Measurements from ENCODE around the gene USP49.

The USP49 gene

DNA sequence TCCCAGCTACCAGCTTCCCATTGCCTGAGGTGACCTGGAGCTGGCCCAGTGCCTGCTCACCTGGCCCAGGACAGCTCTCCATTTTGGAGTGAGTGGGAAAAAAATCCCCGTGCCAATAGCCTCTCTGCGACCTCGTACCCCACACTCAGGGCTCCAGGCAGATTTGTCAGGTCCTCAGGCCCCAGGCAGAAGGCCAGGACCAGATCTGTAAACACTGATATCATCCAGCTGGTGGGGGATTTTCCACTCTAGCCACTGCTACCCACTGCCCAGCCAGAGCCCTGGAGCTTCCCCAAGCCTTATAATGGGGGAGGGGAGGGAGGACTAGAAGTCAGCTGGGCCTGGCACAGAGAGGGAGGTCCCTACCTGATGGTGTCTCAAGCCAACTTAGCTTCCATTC is 146.6 kb downstream of the USP49 start:
- DNase-seq: no peak

DNA sequence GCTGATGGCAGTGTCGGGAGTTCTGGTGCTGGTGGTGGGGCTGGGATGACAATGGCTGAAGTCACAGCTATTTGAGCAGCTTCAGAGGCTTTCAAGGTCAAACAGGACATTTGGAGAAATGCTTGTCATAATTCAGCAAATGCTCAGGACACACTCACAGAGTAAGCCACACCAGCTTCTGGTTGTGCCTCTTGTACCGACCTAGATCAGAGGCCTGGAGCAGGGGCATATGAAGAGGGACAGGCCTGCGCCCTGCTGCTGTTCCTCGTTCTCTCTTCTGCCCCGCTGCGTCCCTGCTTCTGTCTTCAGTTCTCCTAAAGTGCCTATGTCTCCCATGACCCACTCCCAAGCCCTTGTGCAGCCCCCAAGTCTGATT is 147.1 kb downstream of the USP49 start:
- DNase-seq: no peak

GRCh38 chr6:41747256-41748101 is 147.7 kb downstream of the USP49 start, which contains the start of gene PGC:
TSS of gene PGC (minus strand) at chr6:41747397. CDS start at chr6:41747334, 63 bp downstream.
- no peak for DNase-seq

- DNase-seq: no peak
Observed at GRCh38 chr6:41746107-41746506, 149.1 kb downstream of the USP49 start.

GRCh38 chr6:41744236-41744787 is 150.9 kb downstream of the USP49 start:
- DNase-seq: no peak

DNA sequence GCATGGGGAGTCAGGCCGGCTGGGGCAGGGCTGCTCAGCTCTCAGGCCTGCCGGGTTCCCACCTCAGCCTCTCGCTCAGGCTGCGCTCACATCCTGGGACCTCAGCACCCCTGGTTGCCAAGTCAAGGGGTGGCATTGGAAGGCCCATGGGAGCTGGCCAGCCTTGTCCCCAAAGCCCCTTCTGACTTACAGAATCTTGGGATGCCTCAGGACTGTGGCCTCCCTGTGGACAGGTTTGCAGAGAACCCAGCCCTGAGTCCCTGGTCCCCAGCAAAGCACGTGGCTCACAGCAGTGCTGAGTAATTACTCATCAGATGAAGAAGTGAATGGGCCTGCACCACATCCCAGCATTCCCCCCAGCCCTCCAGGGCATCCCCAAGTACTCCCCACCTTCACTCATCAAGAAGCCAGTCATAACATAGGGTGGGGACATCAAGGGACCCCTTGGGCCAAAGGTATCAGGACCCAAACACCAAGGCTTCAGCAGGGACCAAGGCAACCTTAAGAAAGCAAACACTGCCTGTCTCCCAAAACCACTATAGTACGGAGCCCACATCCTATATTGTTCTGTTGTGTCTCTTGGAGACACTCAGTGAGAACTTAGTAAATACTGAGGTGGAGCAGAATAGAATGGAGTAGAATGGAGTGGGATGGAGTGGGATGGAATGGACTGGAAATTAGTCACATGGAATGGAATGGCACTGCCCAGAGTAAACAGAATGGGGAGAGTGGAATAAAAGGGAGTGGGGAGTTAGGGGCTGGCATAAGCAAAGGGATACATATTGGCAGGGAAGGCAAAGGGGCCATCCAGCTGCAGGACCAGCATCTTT is 151.6 kb downstream of the USP49 start:
- no peak for DNase-seq

- no peak for DNase-seq
Observed at GRCh38 chr6:41741625-41742490, 153.3 kb downstream of the USP49 start.

DNA sequence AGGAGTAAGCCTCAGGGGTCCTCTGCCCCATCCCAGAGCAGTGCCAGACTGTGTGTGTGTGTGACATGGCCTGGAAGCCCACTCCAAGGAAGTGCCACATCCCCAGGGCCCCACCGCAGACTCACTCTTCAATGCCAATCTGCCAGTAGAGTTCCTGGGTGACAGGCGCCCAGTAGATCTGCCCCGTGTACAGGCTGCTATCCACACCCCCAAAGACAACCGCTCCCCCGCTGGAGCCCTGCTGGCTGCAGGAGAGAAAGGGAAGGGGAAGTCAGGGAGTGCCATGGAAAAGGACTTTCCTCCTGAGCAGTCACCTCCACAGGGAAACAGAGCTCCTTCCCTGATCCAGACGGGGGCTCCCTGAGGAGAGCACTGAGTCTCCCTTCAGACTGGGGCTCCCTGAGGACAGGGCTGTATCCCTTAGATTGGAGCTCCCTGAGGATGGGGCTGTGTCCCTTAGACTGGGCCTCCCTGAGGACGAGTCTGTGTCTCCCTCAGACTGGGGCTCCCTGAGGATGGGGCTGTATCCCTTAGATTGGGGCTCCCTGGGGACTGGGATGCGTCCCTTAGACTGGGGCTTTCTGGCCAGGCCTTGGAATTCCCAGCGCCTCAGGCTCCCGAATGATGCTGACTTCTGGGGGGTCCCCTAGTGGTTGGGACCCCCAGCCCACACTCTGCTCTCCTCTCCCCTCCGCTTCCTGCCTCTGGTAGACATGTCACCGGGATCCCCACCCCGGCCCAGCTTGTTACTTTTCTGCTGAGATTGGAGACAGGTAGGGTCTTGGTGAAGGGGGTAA is 154.6 kb downstream of the USP49 start:
- no peak for DNase-seq
